ENCODE data around the gene ASPSCR1. TPM values are rescaled to one million over a fixed set of nuclear protein-coding genes. Genes with fewer than 3 reads are reported as not detected.

The ASPSCR1 gene
- total and polyA plus RNA-seq, 2 of the 13 experiments (the other 11 are each of a cell fraction or from before 2014, with no cell fraction given) = 274 to 314 TPM

DNA sequence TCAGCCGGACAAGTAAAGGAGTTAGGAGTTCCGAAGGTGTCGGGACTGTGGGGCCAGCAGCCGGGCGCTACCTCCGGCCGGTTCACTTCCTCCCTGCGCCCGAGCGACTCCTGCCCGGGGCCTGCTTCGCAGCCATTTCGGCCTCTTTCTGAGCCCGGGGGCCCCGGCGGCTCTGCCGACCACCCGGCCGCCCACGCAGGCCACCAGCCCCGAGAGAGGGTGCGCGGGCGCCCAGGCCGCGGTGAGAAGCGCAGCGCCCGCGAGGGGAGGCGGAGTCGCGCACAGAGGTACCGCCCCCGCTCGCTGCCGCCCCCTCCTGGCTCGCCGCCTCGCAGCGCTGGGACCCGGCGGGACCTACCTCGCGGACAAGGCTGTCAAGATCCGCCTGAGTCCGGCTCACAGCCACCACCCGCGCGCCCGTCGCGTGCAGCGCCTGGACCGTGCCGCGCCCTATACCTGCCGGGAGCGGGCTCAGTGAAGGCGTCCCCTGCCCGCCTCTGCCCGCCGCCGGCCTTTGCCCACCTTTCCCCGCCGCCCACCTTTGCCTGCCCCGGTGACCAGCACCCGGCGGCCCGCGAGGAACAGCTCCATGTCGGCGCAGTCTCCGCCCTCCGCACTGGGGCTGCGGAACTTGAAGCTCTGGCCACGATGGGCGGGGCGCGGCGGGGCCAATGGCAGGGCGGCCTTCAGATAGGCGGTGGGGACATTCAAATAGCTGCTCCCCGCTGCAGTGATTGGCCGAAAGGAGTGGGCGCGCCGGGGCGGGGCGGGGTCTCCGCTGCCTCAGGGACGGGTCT, 59.9 kb downstream of the ASPSCR1 start, which contains the start of gene DCXR (continued):
- TF ChIP-seq ARNTL (CRISPR knock-in tag; IDR thresholded peaks at IDR 0.05) (peak; percentile 71), POLR2AphosphoS5 (IDR thresholded peaks at IDR 0.05; ENCODE audit: low read depth, low read length) (peak; percentile 98), ZNF3 (CRISPR knock-in tag; IDR thresholded peaks at IDR 0.05) (no peak), ZNF773 (CRISPR knock-in tag; IDR thresholded peaks at IDR 0.05; ENCODE audit: borderline replicate concordance) (no peak; the same call in 1 of the 2 replicates), CREM (IDR thresholded peaks at IDR 0.05) (no peak), CREM (CRISPR knock-in tag; IDR thresholded peaks at IDR 0.05) (no peak), ZNF589 (CRISPR knock-in tag; conservative IDR thresholded peaks at IDR 0.05) (peak; percentile 53; the same call in 1 of the 2 replicates), PHF21A (CRISPR knock-in tag; IDR thresholded peaks at IDR 0.05) (peak; percentile 88), ZC3H13 (CRISPR knock-in tag; IDR thresholded peaks at IDR 0.05) (no peak; the same call in 1 of the 2 replicates), PHF5A (CRISPR knock-in tag; IDR thresholded peaks at IDR 0.05; ENCODE audit: low read depth, unreplicated experiment) (no peak), ZNF30 (CRISPR knock-in tag; IDR thresholded peaks at IDR 0.05) (peak; percentile 53; the same call in 1 of the 2 replicates), ZNF607 (CRISPR knock-in tag; IDR thresholded peaks at IDR 0.05; ENCODE audit: borderline replicate concordance) (peak; percentile 98; the same call in 1 of the 2 replicates), ZNF614 (CRISPR knock-in tag; IDR thresholded peaks at IDR 0.05; ENCODE audit: borderline replicate concordance) (peak; percentile 87; the same call in 1 of the 2 replicates), ZMYM2 (CRISPR knock-in tag; IDR thresholded peaks at IDR 0.05) (no peak), NCOA2 (CRISPR knock-in tag; IDR thresholded peaks at IDR 0.05) (peak; percentile 12; the same call in 1 of the 2 replicates), FOSL2 (CRISPR knock-in tag; IDR thresholded peaks at IDR 0.05) (peak; percentile 56), TEAD3 (CRISPR knock-in tag; optimal IDR thresholded peaks at IDR 0.05; ENCODE audit: borderline replicate concordance) (no peak), HDAC6 (IDR thresholded peaks at IDR 0.05; ENCODE audit: low read depth, low read length) (no peak), ZNF670 (CRISPR knock-in tag; IDR thresholded peaks at IDR 0.05; ENCODE audit: borderline replicate concordance) (peak; percentile 92), ZNF703 (CRISPR knock-in tag; IDR thresholded peaks at IDR 0.05; ENCODE audit: borderline replicate concordance) (no peak), ZNF143 (CRISPR knock-in tag; IDR thresholded peaks at IDR 0.05) (no peak; the same call in 1 of the 2 replicates)
- TF ChIP-seq, protein P1, sequence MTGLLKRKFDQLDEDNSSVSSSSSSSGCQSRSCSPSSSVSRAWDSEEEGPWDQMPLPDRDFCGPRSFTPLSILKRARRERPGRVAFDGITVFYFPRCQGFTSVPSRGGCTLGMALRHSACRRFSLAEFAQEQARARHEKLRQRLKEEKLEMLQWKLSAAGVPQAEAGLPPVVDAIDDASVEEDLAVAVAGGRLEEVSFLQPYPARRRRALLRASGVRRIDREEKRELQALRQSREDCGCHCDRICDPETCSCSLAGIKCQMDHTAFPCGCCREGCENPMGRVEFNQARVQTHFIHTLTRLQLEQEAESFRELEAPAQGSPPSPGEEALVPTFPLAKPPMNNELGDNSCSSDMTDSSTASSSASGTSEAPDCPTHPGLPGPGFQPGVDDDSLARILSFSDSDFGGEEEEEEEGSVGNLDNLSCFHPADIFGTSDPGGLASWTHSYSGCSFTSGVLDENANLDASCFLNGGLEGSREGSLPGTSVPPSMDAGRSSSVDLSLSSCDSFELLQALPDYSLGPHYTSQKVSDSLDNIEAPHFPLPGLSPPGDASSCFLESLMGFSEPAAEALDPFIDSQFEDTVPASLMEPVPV (CRISPR knock-in tag; IDR thresholded peaks at IDR 0.05) = peak; percentile 83
- TF ChIP-seq, protein P2, sequence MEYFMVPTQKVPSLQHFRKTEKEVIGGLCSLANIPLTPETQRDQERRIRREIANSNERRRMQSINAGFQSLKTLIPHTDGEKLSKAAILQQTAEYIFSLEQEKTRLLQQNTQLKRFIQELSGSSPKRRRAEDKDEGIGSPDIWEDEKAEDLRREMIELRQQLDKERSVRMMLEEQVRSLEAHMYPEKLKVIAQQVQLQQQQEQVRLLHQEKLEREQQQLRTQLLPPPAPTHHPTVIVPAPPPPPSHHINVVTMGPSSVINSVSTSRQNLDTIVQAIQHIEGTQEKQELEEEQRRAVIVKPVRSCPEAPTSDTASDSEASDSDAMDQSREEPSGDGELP (IDR thresholded peaks at IDR 0.05; ENCODE audit: borderline replicate concordance, low read depth) = 0 out of 2 replicates have a peak, but pooled peaks have one; percentile 16
- TF ChIP-seq, protein P3, sequence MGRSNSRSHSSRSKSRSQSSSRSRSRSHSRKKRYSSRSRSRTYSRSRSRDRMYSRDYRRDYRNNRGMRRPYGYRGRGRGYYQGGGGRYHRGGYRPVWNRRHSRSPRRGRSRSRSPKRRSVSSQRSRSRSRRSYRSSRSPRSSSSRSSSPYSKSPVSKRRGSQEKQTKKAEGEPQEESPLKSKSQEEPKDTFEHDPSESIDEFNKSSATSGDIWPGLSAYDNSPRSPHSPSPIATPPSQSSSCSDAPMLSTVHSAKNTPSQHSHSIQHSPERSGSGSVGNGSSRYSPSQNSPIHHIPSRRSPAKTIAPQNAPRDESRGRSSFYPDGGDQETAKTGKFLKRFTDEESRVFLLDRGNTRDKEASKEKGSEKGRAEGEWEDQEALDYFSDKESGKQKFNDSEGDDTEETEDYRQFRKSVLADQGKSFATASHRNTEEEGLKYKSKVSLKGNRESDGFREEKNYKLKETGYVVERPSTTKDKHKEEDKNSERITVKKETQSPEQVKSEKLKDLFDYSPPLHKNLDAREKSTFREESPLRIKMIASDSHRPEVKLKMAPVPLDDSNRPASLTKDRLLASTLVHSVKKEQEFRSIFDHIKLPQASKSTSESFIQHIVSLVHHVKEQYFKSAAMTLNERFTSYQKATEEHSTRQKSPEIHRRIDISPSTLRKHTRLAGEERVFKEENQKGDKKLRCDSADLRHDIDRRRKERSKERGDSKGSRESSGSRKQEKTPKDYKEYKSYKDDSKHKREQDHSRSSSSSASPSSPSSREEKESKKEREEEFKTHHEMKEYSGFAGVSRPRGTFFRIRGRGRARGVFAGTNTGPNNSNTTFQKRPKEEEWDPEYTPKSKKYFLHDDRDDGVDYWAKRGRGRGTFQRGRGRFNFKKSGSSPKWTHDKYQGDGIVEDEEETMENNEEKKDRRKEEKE (IDR thresholded peaks at IDR 0.05) = no peak
- TF ChIP-seq, protein P4, sequence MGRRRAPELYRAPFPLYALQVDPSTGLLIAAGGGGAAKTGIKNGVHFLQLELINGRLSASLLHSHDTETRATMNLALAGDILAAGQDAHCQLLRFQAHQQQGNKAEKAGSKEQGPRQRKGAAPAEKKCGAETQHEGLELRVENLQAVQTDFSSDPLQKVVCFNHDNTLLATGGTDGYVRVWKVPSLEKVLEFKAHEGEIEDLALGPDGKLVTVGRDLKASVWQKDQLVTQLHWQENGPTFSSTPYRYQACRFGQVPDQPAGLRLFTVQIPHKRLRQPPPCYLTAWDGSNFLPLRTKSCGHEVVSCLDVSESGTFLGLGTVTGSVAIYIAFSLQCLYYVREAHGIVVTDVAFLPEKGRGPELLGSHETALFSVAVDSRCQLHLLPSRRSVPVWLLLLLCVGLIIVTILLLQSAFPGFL (CRISPR knock-in tag; IDR thresholded peaks at IDR 0.05) = no peak
